ENCODE measurements around the gene APC2. TPM values are rescaled to one million over a fixed set of nuclear protein-coding genes. Genes with fewer than 3 reads are reported as not detected.

Gene APC2
- polyA plus RNA-seq, 1 experiment: 0.07 TPM

- ChIA-PET CTCF (interaction anchor here (1.2 to 2.2 kb wide), 3 partner anchors 8 to 168 kb away, joined by 3 to 9 read pairs (median 4); no protein-coding TSS in a partner anchor), POLR2A (no interaction called here)
- peaks cover 32% of the 10 kb centered on the region for H3K27me3 ChIP-seq (ENCODE audit: control insufficient read depth, insufficient read depth, low read length)
- peaks cover 2% of the 10 kb centered on the region; the same call in 1 of the 2 replicates for H3K36me3 ChIP-seq (ENCODE audit: control insufficient read depth, insufficient read depth, low read length)
- no peak for TF ChIP-seq CTCF (IDR thresholded peaks at IDR 0.05; ENCODE audit: insufficient read depth, low read depth, low read length)
- H3K4me3 ChIP-seq (ENCODE audit: low read depth, low read length): no peak overlapping the region
- no peak for DNase-seq (ENCODE audit: low read depth)
These were observed 2.4 kb upstream of the APC2 start for GRCh38 chr19:1447504-1447903.

GRCh38 chr19:1447944-1448343, 2.0 kb upstream of the APC2 start:
- no peak for TF ChIP-seq CTCF (IDR thresholded peaks at IDR 0.05; ENCODE audit: insufficient read depth, low read depth, low read length)
- ChIA-PET POLR2A (no interaction called here), CTCF (interaction anchor here (1.5 kb wide), 1 partner anchor 34 kb away, joined by 4 read pairs; no protein-coding TSS in a partner anchor)
- no peak for DNase-seq (ENCODE audit: low read depth)
- H3K36me3 ChIP-seq (ENCODE audit: control insufficient read depth, insufficient read depth, low read length): no peaks in the 10 kb centered on the region; the same call in 1 of the 2 replicates
- no peak overlapping the region for H3K4me3 ChIP-seq (ENCODE audit: low read depth, low read length)
- H3K27me3 ChIP-seq (ENCODE audit: control insufficient read depth, insufficient read depth, low read length): peaks cover 34% of the 10 kb centered on the region

GRCh38 chr19:1450735-1451731, 1.1 kb downstream of the APC2 start:
- Histone ChIP-seq H3K36me3 (ENCODE audit: control insufficient read depth, insufficient read depth, low read length) (no peaks in the 10 kb centered on the region), H3K4me3 (ENCODE audit: low read depth, low read length) (no peak overlapping the region), H3K27me3 (ENCODE audit: control insufficient read depth, insufficient read depth, low read length) (peaks cover 35% of the 10 kb centered on the region)
- ChIA-PET POLR2A (no interaction called here), CTCF (no interaction called here)
- no peak for DNase-seq (ENCODE audit: low read depth)
- no peak for TF ChIP-seq CTCF (IDR thresholded peaks at IDR 0.05; ENCODE audit: insufficient read depth, low read depth, low read length)

GRCh38 chr19:1451916-1452801, 2.2 kb downstream of the APC2 start:
- TF ChIP-seq CTCF (IDR thresholded peaks at IDR 0.05; ENCODE audit: insufficient read depth, low read depth, low read length): no peak
- CTCF ChIA-PET: interaction anchor here (0.6 to 1.4 kb wide), 4 partner anchors 64 to 374 kb away, joined by 3 read pairs; no protein-coding TSS in a partner anchor
- POLR2A ChIA-PET: no interaction called here
- Histone ChIP-seq H3K36me3 (ENCODE audit: control insufficient read depth, insufficient read depth, low read length) (no peaks in the 10 kb centered on the region), H3K27me3 (ENCODE audit: control insufficient read depth, insufficient read depth, low read length) (peaks cover 32% of the 10 kb centered on the region), H3K4me3 (ENCODE audit: low read depth, low read length) (no peak overlapping the region)
- DNase-seq (ENCODE audit: low read depth): no peak
